Activated CD4-positive, alpha-beta memory T cell treated with anti-CD3 and anti-CD28 coated beads, Interleukin-2, amount 10 ng/mL, durations not matched to agents 7 days and 5 days (primary cell): Measurements from ENCODE around the gene VEGFA. TPM values are rescaled to one million over a fixed set of nuclear protein-coding genes. Genes with fewer than 3 reads are reported as not detected.
"Not testable (repeated sequence)": the region's sequence is repeated elsewhere in the genome, so short reads cannot be mapped to it uniquely, and the experiment has no call there.

ENCODE experiments used
- CTCF ChIA-PET: fragments of 350-600 bp; sonication (Branson Sonifier 250); formaldehyde crosslinking; loops from one replicate; lab custom pipeline; 2021; ENCODE audit warnings: antibody characterized with exemption, inconsistent platforms; lab: Charles Lee
- POLR2A ChIA-PET: fragments of 350-600 bp; sonication (Branson Sonifier 250); formaldehyde crosslinking; loops from one replicate; lab custom pipeline; 2021; ENCODE audit warnings: antibody characterized with exemption; lab: Charles Lee
- DNase-seq: peaks from one replicate; pipeline ENCODE4 v3.0.0-alpha.2; 2020
- H3K27ac Mint-ChIP-seq: one replicate; pipeline ENCODE4 v1.8.0; 2021; ENCODE audit warnings: mild to moderate bottlenecking, mixed read lengths
- H3K27me3 Mint-ChIP-seq: one replicate; pipeline ENCODE4 v1.8.0; 2021; ENCODE audit warnings: mixed read lengths
- H3K36me3 Mint-ChIP-seq: one replicate; pipeline ENCODE4 v1.8.0; 2021; ENCODE audit warnings: low read depth, mixed read lengths
- H3K4me1 Mint-ChIP-seq: one replicate; pipeline ENCODE4 v1.8.0; 2021; ENCODE audit warnings: mixed read lengths
- H3K4me3 Mint-ChIP-seq: one replicate; pipeline ENCODE4 v1.8.0; 2021; ENCODE audit warnings: mild to moderate bottlenecking, mixed read lengths
- H3K9me3 Mint-ChIP-seq: one replicate; pipeline ENCODE4 v1.8.0; 2021; ENCODE audit warnings: mixed read lengths
- total RNA-seq, 2 experiments: library from RNA; stranded (reverse); gene quantifications; one replicate each; pipeline ENCODE4 v1.2.3, GENCODE V29; 2021

VEGFA gene
- total RNA-seq, 2 experiments from 2014 or later, result 48.1 to 49.5 TPM

DNA sequence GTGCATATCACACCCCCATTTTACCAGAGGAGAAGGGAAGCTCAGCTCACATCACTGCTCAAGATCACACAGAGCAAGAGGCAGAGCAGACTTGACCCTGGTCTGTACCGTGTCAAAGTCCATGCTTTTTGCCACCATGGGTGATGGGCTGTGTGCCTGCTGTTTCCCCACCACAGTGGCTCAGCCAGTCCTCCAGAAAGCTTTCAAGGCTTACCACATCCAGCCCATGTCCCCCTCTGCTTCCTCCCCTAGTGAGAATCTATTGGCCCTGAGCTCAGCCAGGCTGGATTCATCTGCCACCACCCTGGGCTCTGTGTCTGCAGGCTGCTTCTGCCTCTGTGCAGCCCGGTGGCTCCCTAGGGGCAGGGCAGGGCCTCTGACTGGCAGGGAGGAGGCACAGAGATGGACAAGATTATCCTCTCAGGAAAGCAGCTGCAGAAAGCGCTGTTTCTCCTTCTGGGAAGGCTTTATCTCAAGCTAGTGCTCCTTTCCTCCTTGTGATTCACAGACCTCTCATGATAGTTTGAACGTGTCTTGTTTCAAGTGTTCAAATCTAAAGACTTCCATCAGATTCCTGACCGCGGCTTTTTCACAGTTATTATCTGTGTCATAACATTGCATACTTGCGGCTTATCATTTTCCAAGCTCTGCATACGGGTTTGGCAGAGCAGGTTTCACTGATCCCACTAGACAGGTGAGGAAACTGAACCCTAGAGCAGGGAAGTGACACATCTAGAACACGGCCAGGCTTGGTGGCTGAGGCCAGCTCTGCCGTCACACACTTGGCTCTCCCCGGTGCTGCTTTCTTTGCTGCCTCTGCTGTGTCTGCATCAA lies 37.4 kb downstream of the VEGFA start:
- H3K36me3 Mint-ChIP-seq, result no peaks in the 10 kb centered on the region
- no peak overlapping the region for H3K27ac Mint-ChIP-seq
- no peak overlapping the region for H3K4me3 Mint-ChIP-seq
- H3K9me3 Mint-ChIP-seq, result no peaks in the 10 kb centered on the region
- peaks cover 5% of the 10 kb centered on the region for H3K4me1 Mint-ChIP-seq
- no peak for DNase-seq
- H3K27me3 Mint-ChIP-seq, result peaks cover 6% of the 10 kb centered on the region
- ChIA-PET POLR2A (no interaction called here), CTCF (interaction anchor here (0.9 to 1.0 kb wide), 2 partner anchors 12 to 38 kb away, joined by 3 read pairs; no protein-coding TSS in a partner anchor)

GRCh38 chr6:43808412-43808811 lies 38.4 kb downstream of the VEGFA start:
- Mint-ChIP-seq H3K27ac (no peak overlapping the region), H3K27me3 (peaks cover 6% of the 10 kb centered on the region), H3K4me3 (no peak overlapping the region), H3K9me3 (no peaks in the 10 kb centered on the region), H3K36me3 (no peaks in the 10 kb centered on the region), H3K4me1 (peaks cover 10% of the 10 kb centered on the region)
- no peak for DNase-seq
- POLR2A ChIA-PET, result no interaction called here
- CTCF ChIA-PET, result interaction anchor here (0.9 to 1.0 kb wide), 2 partner anchors 11 to 39 kb away, joined by 3 read pairs; no protein-coding TSS in a partner anchor

DNA sequence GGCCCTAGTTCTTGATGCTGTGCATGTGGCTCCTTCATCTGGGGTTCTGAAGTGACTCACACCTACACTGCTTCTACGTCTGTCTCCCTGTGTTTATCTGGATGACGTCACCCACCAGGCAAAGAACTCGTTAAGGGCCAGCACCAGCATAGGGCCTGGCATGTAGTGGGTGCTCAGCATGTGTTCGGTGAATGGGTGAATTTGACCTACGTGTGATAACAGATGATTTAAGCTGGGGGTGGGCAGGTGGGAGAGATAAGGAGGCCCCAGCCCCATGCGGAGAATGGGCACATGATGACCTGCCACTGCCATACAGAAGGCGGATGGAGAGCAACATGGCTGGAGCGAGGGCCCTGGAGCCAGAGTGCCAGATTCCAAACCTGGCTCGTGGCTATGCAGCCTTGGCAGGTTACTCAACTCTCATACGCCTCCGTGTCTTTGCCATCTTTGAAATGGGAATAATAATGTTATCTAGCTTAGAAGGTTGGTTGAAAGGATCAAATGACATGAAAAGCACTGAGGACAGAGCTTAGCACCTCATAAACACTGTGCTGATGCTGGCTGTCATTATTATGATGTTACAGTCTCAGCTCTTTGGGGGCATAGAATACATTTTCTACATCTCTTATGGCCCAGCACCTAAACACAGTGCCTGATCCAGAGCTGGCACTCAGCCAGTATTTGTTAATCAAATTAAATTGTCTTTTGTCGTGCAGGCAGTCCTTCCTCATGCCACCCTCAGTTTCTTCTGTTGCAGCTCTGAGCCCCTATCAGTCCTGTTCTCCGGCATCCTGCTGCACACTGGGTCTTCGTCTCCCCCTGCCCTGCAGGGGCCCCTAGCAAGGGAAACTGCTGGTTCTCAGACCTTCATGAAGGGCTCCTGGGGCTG lies 39.6 kb downstream of the VEGFA start:
- H3K9me3 Mint-ChIP-seq, result no peaks in the 10 kb centered on the region
- H3K27me3 Mint-ChIP-seq, result peaks cover 6% of the 10 kb centered on the region
- H3K4me3 Mint-ChIP-seq, result no peak overlapping the region
- DNase-seq, result no peak
- POLR2A ChIA-PET, result no interaction called here
- CTCF ChIA-PET, result no interaction called here
- peaks cover 12% of the 10 kb centered on the region for H3K4me1 Mint-ChIP-seq
- no peaks in the 10 kb centered on the region for H3K36me3 Mint-ChIP-seq
- no peak overlapping the region for H3K27ac Mint-ChIP-seq

DNA sequence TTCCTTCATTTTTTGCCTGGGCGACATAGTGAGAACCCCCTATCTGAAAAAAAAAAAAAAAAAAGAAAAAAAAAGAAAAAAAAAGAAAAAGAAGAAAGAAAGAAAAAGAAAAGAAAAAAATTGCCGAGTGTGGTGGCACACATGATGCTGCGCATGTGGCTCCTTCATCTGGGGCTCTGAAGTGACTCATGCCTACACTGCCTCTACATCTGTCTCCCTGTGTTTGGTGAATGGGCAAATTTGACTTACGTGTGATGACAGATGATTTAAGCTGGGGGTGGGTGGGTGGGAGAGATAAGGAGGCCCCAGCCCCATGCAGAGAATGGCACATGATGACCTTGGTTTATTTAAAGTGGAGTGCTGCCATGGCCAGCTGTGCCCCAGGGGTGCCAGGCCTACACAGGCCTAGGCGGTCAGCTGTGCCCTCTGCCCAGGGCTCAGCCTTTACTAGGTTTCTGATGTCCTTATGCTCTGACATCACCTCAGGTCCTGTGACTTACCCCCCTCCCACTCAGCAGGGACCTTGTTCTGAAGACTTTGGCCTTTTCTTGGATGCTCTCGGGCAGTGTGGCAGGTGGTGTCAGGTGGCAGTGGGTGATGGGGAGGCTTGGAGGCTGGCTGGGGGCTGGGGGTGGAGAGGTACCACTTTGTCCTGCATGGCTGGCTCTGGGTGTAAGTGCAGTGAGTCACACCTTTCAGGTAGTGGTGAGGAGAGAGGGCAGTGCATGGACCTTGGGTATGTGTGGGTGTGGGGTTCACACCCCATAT lies 41.1 kb downstream of the VEGFA start:
- POLR2A ChIA-PET, result no interaction called here
- Mint-ChIP-seq H3K27ac (no peak overlapping the region), H3K27me3 (peaks cover 8% of the 10 kb centered on the region), H3K4me3 (no peak overlapping the region), H3K36me3 (no peaks in the 10 kb centered on the region), H3K9me3 (no peaks in the 10 kb centered on the region), H3K4me1 (peaks cover 13% of the 10 kb centered on the region)
- DNase-seq, result no peak
- CTCF ChIA-PET, result no interaction called here

DNA sequence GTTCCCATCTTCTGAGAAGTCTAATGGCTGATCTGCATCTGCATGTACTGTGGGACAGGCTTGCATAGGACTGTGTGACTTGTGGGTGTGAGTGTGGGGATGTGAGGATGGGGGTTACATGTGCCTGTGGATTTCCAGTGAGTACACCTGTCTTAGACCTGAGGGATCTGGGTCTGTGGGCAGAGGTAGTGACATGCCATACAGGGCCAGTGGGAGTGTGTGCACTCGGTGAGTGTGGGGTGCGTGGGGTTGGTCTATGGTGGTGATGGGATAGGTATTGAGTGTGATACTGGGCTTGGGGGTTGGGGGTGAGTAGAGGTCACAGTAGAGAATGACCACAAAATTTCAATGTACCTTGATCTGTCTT lies 41.7 kb downstream of the VEGFA start:
- no peaks in the 10 kb centered on the region for H3K36me3 Mint-ChIP-seq
- ChIA-PET CTCF (no interaction called here), POLR2A (no interaction called here)
- H3K4me1 Mint-ChIP-seq, result peaks cover 13% of the 10 kb centered on the region
- H3K4me3 Mint-ChIP-seq, result no peak overlapping the region
- no peak for DNase-seq
- H3K27me3 Mint-ChIP-seq, result peaks cover 9% of the 10 kb centered on the region
- no peaks in the 10 kb centered on the region for H3K9me3 Mint-ChIP-seq
- H3K27ac Mint-ChIP-seq, result no peak overlapping the region

- POLR2A ChIA-PET, result no interaction called here
- H3K9me3 Mint-ChIP-seq, result no peaks in the 10 kb centered on the region
Observed at GRCh38 chr6:43812850-43813578, 43.0 kb downstream of the VEGFA start.

DNA sequence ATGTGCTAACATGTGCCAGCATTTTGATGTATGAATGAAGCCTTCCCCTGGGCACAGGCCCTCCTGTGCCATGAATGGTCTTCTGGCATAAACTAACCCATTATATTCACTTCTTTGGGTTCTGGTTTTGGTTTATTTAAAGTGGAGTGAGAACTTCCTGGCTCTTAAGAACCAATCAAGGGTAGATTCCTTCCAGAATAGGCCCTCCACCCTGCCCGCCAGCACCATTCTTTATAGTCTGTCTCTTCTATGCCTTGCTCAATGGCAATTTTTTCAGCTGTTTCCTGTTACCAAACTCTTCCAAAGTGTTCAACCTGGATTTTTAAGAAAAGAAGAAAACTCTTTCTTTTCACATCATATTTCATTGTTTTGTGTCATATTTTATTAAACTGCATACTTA lies 44.1 kb downstream of the VEGFA start:
- no peak overlapping the region for H3K4me3 Mint-ChIP-seq
- H3K9me3 Mint-ChIP-seq, result no peaks in the 10 kb centered on the region
- H3K36me3 Mint-ChIP-seq, result no peaks in the 10 kb centered on the region
- peaks cover 5% of the 10 kb centered on the region for H3K27me3 Mint-ChIP-seq
- peaks cover 13% of the 10 kb centered on the region for H3K4me1 Mint-ChIP-seq
- ChIA-PET POLR2A (no interaction called here), CTCF (no interaction called here)
- no peak overlapping the region for H3K27ac Mint-ChIP-seq
- no peak for DNase-seq

More at GRCh38 chr6:43812850-43813578, 43.0 kb downstream of the VEGFA start:
- Mint-ChIP-seq H3K4me1 (peaks cover 13% of the 10 kb centered on the region), H3K4me3 (no peak overlapping the region), H3K27me3 (peaks cover 9% of the 10 kb centered on the region), H3K36me3 (no peaks in the 10 kb centered on the region), H3K27ac (no peak overlapping the region)
- CTCF ChIA-PET, result interaction anchor here (0.6 kb wide), 1 partner anchor 45 kb away, joined by 4 read pairs; no protein-coding TSS in a partner anchor
- peak; percentile 28 for DNase-seq

DNA sequence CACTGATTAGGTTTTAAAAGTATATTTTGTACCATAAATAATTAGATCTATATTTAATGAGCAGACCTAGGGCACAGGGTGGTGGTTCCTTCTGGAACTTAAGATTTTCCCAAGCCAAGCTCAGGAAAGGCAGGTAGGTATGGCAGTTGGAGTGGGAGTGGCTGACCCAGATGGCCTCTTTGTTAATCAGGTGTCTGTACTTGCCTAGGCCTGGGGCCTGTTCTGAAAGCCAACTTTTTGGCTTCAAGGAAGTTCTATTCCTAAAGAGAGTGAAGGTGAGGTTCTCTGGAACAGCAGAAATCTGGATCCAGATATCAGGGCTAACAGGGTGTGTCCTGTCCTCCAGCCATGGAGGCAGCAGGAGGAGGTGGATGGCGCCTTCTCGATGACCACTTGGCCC lies 44.9 kb downstream of the VEGFA start:
- Mint-ChIP-seq H3K4me3 (no peak overlapping the region), H3K4me1 (peaks cover 13% of the 10 kb centered on the region), H3K27ac (no peak overlapping the region), H3K9me3 (no peaks in the 10 kb centered on the region), H3K36me3 (no peaks in the 10 kb centered on the region), H3K27me3 (peaks cover 8% of the 10 kb centered on the region)
- POLR2A ChIA-PET, result no interaction called here
- CTCF ChIA-PET, result no interaction called here
- no peak for DNase-seq

- peak; percentile 21 for DNase-seq
- Mint-ChIP-seq H3K4me1 (peaks cover 10% of the 10 kb centered on the region), H3K27me3 (peaks cover 16% of the 10 kb centered on the region), H3K9me3 (no peaks in the 10 kb centered on the region), H3K36me3 (no peaks in the 10 kb centered on the region), H3K4me3 (no peak overlapping the region), H3K27ac (no peak overlapping the region)
- ChIA-PET POLR2A (no interaction called here), CTCF (no interaction called here)
Observed at GRCh38 chr6:43817192-43817591, 47.2 kb downstream of the VEGFA start.

- DNase-seq, H3K9me3 Mint-ChIP-seq, H3K36me3 Mint-ChIP-seq, CTCF ChIA-PET, H3K27ac Mint-ChIP-seq, POLR2A ChIA-PET, H3K4me3 Mint-ChIP-seq, H3K4me1 Mint-ChIP-seq: not testable (repeated sequence)
- peaks cover 23% of the 10 kb centered on the region for H3K27me3 Mint-ChIP-seq
Observed at GRCh38 chr6:43818973-43819372, 49.0 kb downstream of the VEGFA start.

- Mint-ChIP-seq H3K27ac (no peak overlapping the region), H3K36me3 (no peaks in the 10 kb centered on the region), H3K4me3 (no peak overlapping the region), H3K4me1 (peaks cover 1% of the 10 kb centered on the region), H3K9me3 (no peaks in the 10 kb centered on the region), H3K27me3 (peaks cover 27% of the 10 kb centered on the region)
- CTCF ChIA-PET, result interaction anchor here (1.1 kb wide), 1 partner anchor 12 kb away, joined by 3 read pairs; no protein-coding TSS in a partner anchor
- POLR2A ChIA-PET, result no interaction called here
- no peak for DNase-seq
Observed at GRCh38 chr6:43819958-43820357, 49.9 kb downstream of the VEGFA start.

DNA sequence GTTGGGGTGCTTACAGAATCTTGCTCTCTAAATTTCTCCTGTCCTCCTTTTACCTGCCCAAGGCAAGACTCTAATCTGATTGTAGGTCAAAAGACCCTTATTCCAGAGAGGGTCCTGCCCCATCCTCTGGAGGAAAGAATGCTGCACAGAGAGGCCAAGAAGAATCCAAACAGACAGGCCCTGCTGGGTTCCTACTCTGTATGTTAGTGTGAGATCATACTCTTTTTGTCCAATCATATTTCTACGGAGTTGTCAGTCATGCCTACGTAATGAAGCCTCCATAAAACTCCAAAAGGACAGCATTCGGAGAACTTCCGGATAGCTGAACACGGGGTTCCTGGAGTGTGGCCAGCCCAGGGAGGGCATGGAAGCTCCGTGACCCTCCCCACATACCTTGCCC lies 50.5 kb downstream of the VEGFA start:
- ChIA-PET CTCF (interaction anchor here (1.1 kb wide), 1 partner anchor 13 kb away, joined by 3 read pairs; no protein-coding TSS in a partner anchor), POLR2A (no interaction called here)
- Mint-ChIP-seq H3K9me3 (no peaks in the 10 kb centered on the region), H3K27ac (no peak overlapping the region), H3K4me3 (no peak overlapping the region), H3K27me3 (peaks cover 25% of the 10 kb centered on the region), H3K4me1 (peaks cover 1% of the 10 kb centered on the region), H3K36me3 (no peaks in the 10 kb centered on the region)
- no peak for DNase-seq
